K562 (cell line): Measurements from ENCODE around the gene ZFAND3. TPM values are rescaled to one million over a fixed set of nuclear protein-coding genes. Genes with fewer than 3 reads are reported as not detected.

ENCODE experiments used
- ATAC-seq: fragments of 200-7000 bp; cut with Tn5 transposase; 3 replicates; pipeline ENCODE4 v1.9.1; 2020; ENCODE audit warnings: moderate library complexity
- BruUV-seq: library from RNA; stranded (reverse); fragments of 400-500 nt; replicated peaks from 2 replicates; lab custom pipeline; 2021; lab: Mats Ljungman, UMichigan
- CTCF ChIA-PET: fragments of 300-600 bp; formaldehyde crosslinking; extraction: SDS; loops from one replicate; lab custom pipeline; 2021; ENCODE audit warnings: low intra/inter-chr PET ratio; lab: Yijun Ruan, JAX
- POLR2A ChIA-PET: fragments of 300-600, 350-650 bp; sonication (Branson Sonifier 250); formaldehyde crosslinking; extraction: SDS; loops from one replicate; lab custom pipeline; 2021; ENCODE audit warnings: antibody characterized with exemption, inconsistent platforms; lab: Yijun Ruan, JAX
- DNase-seq, 4 experiments: peaks; one replicate each; pipeline versions ENCODE4 v3.0.0 to v3.0.0-alpha.2; 2011 to 2018; ENCODE audit warnings: low spot score in 3 of 4, mixed read lengths in 3 of 4; ENCODE audit errors: extremely low read depth in 1 of 4
- FAIRE-seq: peaks from 2 replicates; lab custom pipeline; 2011; peaks lifted over from hg19 to GRCh38; lab: Jason Lieb, UNC
- H2AFZ ChIP-seq: 2 replicates; pipeline ENCODE4 v1.6.0; 2011; ENCODE audit warnings: low read depth, low read length, control low read depth, inconsistent platforms
- H3K27ac ChIP-seq: fragments of 200-600 bp; 3 replicates; pipeline ENCODE4 v1.8.0; 2011; ENCODE audit warnings: low read depth, mild to moderate bottlenecking, control low read depth, inconsistent platforms, low read length, moderate library complexity, mixed read lengths; ENCODE audit errors: extremely low read depth
- H3K27me3 ChIP-seq, 2 experiments: fragments of 300-600 bp in 1 of 2; 2 replicates in 1 of 2; 3 replicates in 1 of 2; pipeline versions ENCODE4 v1.6.0 to v1.8.0; 2011; ENCODE audit warnings: inconsistent platforms in 2 of 2, low read length in 2 of 2, mild to moderate bottlenecking in 1 of 2, mixed read lengths in 1 of 2, moderate library complexity in 1 of 2; ENCODE audit not compliant: control insufficient read depth in 2 of 2, insufficient read depth in 2 of 2
- H3K36me3 ChIP-seq: fragments of 300-600 bp; 3 replicates; pipeline ENCODE4 v1.8.0; 2011; ENCODE audit warnings: mild to moderate bottlenecking, low read length, inconsistent platforms; ENCODE audit not compliant: control insufficient read depth, insufficient read depth
- H3K4me1 ChIP-seq, 2 experiments: fragments of 200-600 bp in 1 of 2; replicated peaks in 1 of 2; 2 replicates in 1 of 2; 3 replicates in 1 of 2; pipeline versions ENCODE4 v1.5.1 to v1.8.0; 2011; ENCODE audit warnings: inconsistent platforms in 2 of 2, low read length in 2 of 2, mild to moderate bottlenecking in 1 of 2, mixed read lengths in 1 of 2, moderate library complexity in 1 of 2; ENCODE audit not compliant: control insufficient read depth in 2 of 2, insufficient read depth in 2 of 2
- H3K4me2 ChIP-seq: 2 replicates; pipeline ENCODE4 v1.6.1; 2011; ENCODE audit warnings: low read length, control low read depth, inconsistent platforms, mixed read lengths; ENCODE audit not compliant: insufficient read depth
- H3K4me3 ChIP-seq: fragments of 200-600 bp; sonication (generic), shearing (Covaris generic); 2 replicates; pipeline ENCODE4 v1.5.1; 2016; ENCODE audit warnings: control low read depth, inconsistent platforms
- H3K79me2 ChIP-seq: fragments of 200-600 bp; 3 replicates; pipeline ENCODE4 v1.8.0; 2011; ENCODE audit warnings: low read length, inconsistent platforms; ENCODE audit not compliant: control insufficient read depth, insufficient read depth
- H3K9ac ChIP-seq, 2 experiments: 2 replicates each; pipeline versions ENCODE4 v1.6.0 to v1.6.1; 2011; ENCODE audit warnings: low read depth in 2 of 2, low read length in 2 of 2, control low read depth in 1 of 2, inconsistent platforms in 1 of 2, mild to moderate bottlenecking in 1 of 2, mixed read lengths in 1 of 2; ENCODE audit not compliant: insufficient read depth in 1 of 2
- H3K9me1 ChIP-seq: one replicate; pipeline ENCODE4 v1.6.0; 2011; ENCODE audit warnings: inconsistent platforms, mild to moderate bottlenecking, low read length, moderate library complexity; ENCODE audit not compliant: control insufficient read depth, insufficient read depth
- H3K9me3 ChIP-seq: replicated peaks from 2 replicates; pipeline ENCODE4 v1.5.1; 2011; ENCODE audit warnings: low read depth, low read length, inconsistent platforms; ENCODE audit not compliant: control insufficient read depth, insufficient read depth
- H4K20me1 ChIP-seq: replicated peaks from 2 replicates; pipeline ENCODE4 v1.6.1; 2011; ENCODE audit warnings: low read length, inconsistent platforms, mixed read lengths; ENCODE audit not compliant: control insufficient read depth, insufficient read depth
- BCOR ChIP-seq: fragments of 450-650 bp; IDR thresholded peaks from 2 replicates; pipeline ENCODE4 v1.6.1; 2016
- KDM5B ChIP-seq: fragments of 200-600 bp; sonication (generic); IDR thresholded peaks from 2 replicates; pipeline ENCODE4 v1.6.1; 2012; ENCODE audit warnings: low read depth, mild to moderate bottlenecking, moderate library complexity, low read length, control low read depth, inconsistent platforms; ENCODE audit not compliant: insufficient replicate concordance
- RHOXF2B ChIP-seq: fragments of 250-450 bp; sonication (Bioruptor Pico); conservative IDR thresholded peaks from 2 replicates; pipeline ENCODE4 v1.5.1; 2021
- SNIP1 ChIP-seq: fragments of 450-650 bp; IDR thresholded peaks from 2 replicates; pipeline ENCODE4 v1.7.1; 2017; ENCODE audit warnings: low read depth, mild to moderate bottlenecking
- SP2 ChIP-seq: IDR thresholded peaks from 2 replicates; pipeline ENCODE4 v1.6.1; 2011; ENCODE audit warnings: mild to moderate bottlenecking, low read depth, low read length, moderate library complexity; ENCODE audit not compliant: poor library complexity, severe bottlenecking; ENCODE audit errors: extremely low read depth
- SRSF7 ChIP-seq: fragments of 200-400 bp; formaldehyde crosslinking; optimal IDR thresholded peaks from 2 replicates; pipeline ENCODE3; 2017; ENCODE audit warnings: mild to moderate bottlenecking, low read depth, low read length
- SRSF9 ChIP-seq: fragments of 200-400 bp; formaldehyde crosslinking; IDR thresholded peaks from 2 replicates; pipeline ENCODE4 v1.6.1; 2017; ENCODE audit warnings: low read depth, low read length, borderline replicate concordance
- TBP ChIP-seq: optimal IDR thresholded peaks from 2 replicates; pipeline ENCODE3; 2011; ENCODE audit warnings: low read depth, low read length, improper control_type of control experiment
- ZKSCAN1 ChIP-seq: fragments of 150-350 bp; IDR thresholded peaks from 2 replicates; pipeline ENCODE4 v1.6.1; 2016; ENCODE audit warnings: low read depth, low read length
- ZNF239 ChIP-seq: fragments of 250-450 bp; sonication (Bioruptor Pico); IDR thresholded peaks from 2 replicates; pipeline ENCODE4 v1.4.0; 2020; ENCODE audit warnings: mild to moderate bottlenecking
- ZNF589 ChIP-seq: fragments of 200-800 bp; sonication (Bioruptor generic); IDR thresholded peaks from 2 replicates; pipeline ENCODE4 v1.6.1; 2016; ENCODE audit warnings: low read depth, missing genetic modification characterization, missing compliant biosample characterization
- ZNF764 ChIP-seq: fragments of 250-450 bp; sonication (Bioruptor Pico); IDR thresholded peaks from 2 replicates; pipeline ENCODE4 v1.4.0; 2020; ENCODE audit warnings: low read depth, mild to moderate bottlenecking, moderate library complexity
- WGBS: fragments of 100-300 bp; shearing (Covaris generic); methylation state at CpG from one replicate; pipeline ENCODE4 v1.1.6; 2016; ENCODE audit warnings: low coverage, mixed read lengths; ENCODE audit not compliant: insufficient coverage; ENCODE audit errors: missing lambda C conversion rate; 5-methylcytosine and 5-hydroxymethylcytosine counted together
- in situ Hi-C: fragments of 300-500 bp; cut with MboI; formaldehyde crosslinking; loops from 4 replicates; pipeline ENCODE4 v1.15.0; 2018; ENCODE audit warnings: inconsistent platforms, mixed read lengths
- intact Hi-C: fragments of 100-400 bp; cut with micrococcal nuclease; formaldehyde crosslinking; loops from 2 replicates; pipeline ENCODE4 v1.14.2; 2022
- polyA plus RNA-seq, 8 experiments: library from polyadenylated mRNA; depleted of rRNA in 4 of 8; stranded (reverse) in 5 of 8; unstranded in 3 of 8; fragments of >200 nt; fragmentation: Nextera tagmentation in 2 of 8; fragmentation: Illumina TruSeq in 1 of 8; extraction: Ambion mirVana in 2 of 8; extraction: Trizol in 1 of 8; gene quantifications; 2 replicates each; pipeline versions ENCODE4 v1.2.1 to v1.2.3, GENCODE V29; 2011 to 2014; ENCODE audit warnings: inconsistent platforms in 1 of 8, missing spikeins in 1 of 8
- total RNA-seq, 7 experiments: library from RNA; depleted of rRNA in 6 of 7; stranded (reverse); fragments of >200 nt in 6 of 7; fragmentation: Illumina TruSeq in 2 of 7; extraction: Trizol in 2 of 7; gene quantifications; 2 replicates each; pipeline versions ENCODE4 v1.2.1 to v1.2.3, GENCODE V29; 2011 to 2021; ENCODE audit warnings: low replicate concordance in 1 of 7
- TF ChIP-seq, protein P1 (sequence below): sonication (generic); formaldehyde crosslinking; IDR thresholded peaks from 2 replicates; pipeline ENCODE4 v1.8.1; 2023; ENCODE audit warnings: mild to moderate bottlenecking, missing genetic modification reagents
- TF ChIP-seq, protein P2 (sequence below): fragments of 250-450 bp; sonication (Bioruptor Pico); IDR thresholded peaks from 2 replicates; pipeline ENCODE4 v1.4.0; 2020

Gene ZFAND3
- total and polyA plus RNA-seq, 9 of the 15 experiments (the other 6 are each of a cell fraction or from before 2014, with no cell fraction given) = 0.81 to 26.6 (median 11.8) TPM

DNA sequence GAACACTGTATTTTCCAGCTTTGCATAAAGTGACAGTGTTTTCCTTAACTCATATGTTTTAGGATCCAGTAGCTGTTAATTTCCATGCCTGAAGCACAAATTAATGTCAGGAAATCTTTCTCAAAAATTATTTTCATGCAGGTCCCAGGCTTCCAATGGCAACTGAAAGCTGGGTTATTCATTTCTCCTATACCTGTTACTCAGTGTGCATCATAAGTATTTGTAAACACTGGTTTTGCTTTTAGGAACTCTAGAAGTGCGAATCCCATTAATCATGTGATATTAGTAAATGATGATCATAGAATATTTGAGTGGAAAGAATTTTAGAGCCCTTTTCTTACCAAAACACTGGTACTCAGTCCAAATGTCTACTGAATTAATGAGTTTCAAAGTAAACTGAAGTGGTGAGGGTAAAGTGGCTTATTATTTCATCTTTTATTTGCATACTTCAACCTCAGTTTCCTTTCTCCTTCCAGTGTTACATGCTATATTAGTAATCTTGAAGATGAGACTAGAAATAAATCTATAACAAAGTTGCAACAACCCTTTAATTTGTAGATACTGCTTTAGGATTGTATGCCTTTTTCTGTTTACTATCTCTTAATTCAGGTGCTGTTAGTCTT, 124.0 kb downstream of the ZFAND3 start (continued):
- TF ChIP-seq, protein P1, sequence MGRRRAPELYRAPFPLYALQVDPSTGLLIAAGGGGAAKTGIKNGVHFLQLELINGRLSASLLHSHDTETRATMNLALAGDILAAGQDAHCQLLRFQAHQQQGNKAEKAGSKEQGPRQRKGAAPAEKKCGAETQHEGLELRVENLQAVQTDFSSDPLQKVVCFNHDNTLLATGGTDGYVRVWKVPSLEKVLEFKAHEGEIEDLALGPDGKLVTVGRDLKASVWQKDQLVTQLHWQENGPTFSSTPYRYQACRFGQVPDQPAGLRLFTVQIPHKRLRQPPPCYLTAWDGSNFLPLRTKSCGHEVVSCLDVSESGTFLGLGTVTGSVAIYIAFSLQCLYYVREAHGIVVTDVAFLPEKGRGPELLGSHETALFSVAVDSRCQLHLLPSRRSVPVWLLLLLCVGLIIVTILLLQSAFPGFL = no peak
- TF ChIP-seq ZNF764 (CRISPR knock-in tag) (no peak), ZNF239 (CRISPR knock-in tag) (no peak), ZKSCAN1 (no peak), SRSF7 (no peak), SNIP1 (no peak)

DNA sequence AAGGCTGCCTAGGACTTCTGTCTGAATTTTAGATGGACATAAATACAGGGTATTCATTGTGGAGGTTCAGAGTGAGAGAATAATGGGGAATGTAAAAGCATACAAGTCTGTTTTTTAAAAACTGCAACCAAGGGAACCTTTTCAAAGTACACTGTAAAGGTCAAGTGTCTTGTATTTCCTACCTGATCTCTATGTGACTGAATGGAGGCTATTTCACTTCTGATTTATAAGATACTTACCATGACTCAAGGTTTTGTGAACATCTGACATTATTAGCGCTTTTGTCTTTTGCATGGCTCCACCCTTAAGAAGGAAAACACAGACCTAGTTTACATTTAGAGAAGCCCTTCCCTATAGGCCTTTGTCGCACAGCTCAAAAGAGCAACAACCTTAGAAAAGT, 126.5 kb downstream of the ZFAND3 start:
- no peaks in the 10 kb centered on the region for H3K27me3 ChIP-seq
- H3K79me2 ChIP-seq = 0 out of 3 replicates have a peak, but pooled peaks cover 5% of the 10 kb centered on the region
- in situ Hi-C loops = no loop called here
- ATAC-seq (no peak), FAIRE-seq (no peak), DNase-seq (no peak)
- no peak overlapping the region for H3K4me2 ChIP-seq
- CTCF ChIA-PET = no interaction called here
- intact Hi-C loops = no loop called here
- H2AFZ ChIP-seq = no peak overlapping the region
- H3K36me3 ChIP-seq = no peaks in the 10 kb centered on the region
- H3K9me1 ChIP-seq = no peaks in the 10 kb centered on the region
- H3K9me3 ChIP-seq = no peaks in the 10 kb centered on the region
- H4K20me1 ChIP-seq = peaks cover 14% of the 10 kb centered on the region; the same call in 1 of the 2 replicates
- H3K4me1 ChIP-seq = no peaks in the 10 kb centered on the region; a peak in 1 of 5 replicates
- TF ChIP-seq BCOR = no peak
- no peak for TF ChIP-seq RHOXF2B (CRISPR knock-in tag)
- no peak for TF ChIP-seq SP2
- TF ChIP-seq SRSF9 = no peak
- TF ChIP-seq ZNF589 (CRISPR knock-in tag) = no peak
- no peak for TF ChIP-seq KDM5B
- TF ChIP-seq TBP = no peak
- TF ChIP-seq, protein P2, sequence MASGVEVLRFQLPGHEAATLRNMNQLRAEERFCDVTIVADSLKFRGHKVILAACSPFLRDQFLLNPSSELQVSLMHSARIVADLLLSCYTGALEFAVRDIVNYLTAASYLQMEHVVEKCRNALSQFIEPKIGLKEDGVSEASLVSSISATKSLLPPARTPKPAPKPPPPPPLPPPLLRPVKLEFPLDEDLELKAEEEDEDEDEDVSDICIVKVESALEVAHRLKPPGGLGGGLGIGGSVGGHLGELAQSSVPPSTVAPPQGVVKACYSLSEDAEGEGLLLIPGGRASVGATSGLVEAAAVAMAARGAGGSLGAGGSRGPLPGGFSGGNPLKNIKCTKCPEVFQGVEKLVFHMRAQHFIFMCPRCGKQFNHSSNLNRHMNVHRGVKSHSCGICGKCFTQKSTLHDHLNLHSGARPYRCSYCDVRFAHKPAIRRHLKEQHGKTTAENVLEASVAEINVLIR (CRISPR knock-in tag) = no peak
- H3K4me3 ChIP-seq = no peak overlapping the region
- no peak overlapping the region for H3K9ac ChIP-seq
- POLR2A ChIA-PET = no interaction called here
- BruUV-seq = no TSS peak
- no peak overlapping the region for H3K27ac ChIP-seq
- 52% methylated on average over 2 of the region's 2 CpGs for WGBS
